HG03159 (cell line): ENCODE measurements around the gene PSMA7.

Experiments used
- ATAC-seq: cut with Tn5 transposase; IDR thresholded peaks from one replicate; pipeline ENCODE4 v1.9.1; 2021; ENCODE audit warnings: mild to moderate bottlenecking, moderate library complexity; ENCODE audit not compliant: unreplicated experiment

Gene PSMA7

GRCh38 chr20:62097881-62098407 lies 45.2 kb downstream of the PSMA7 start:
- ATAC-seq: no peak

GRCh38 chr20:62096421-62097380 lies 46.5 kb downstream of the PSMA7 start:
- ATAC-seq: no peak

GRCh38 chr20:62089393-62089792 lies 53.8 kb downstream of the PSMA7 start:
- no peak for ATAC-seq

GRCh38 chr20:62088258-62089127 lies 54.7 kb downstream of the PSMA7 start:
- ATAC-seq: no peak

- ATAC-seq: no peak
Observed at GRCh38 chr20:62087632-62088031, 55.6 kb downstream of the PSMA7 start.

GRCh38 chr20:62087227-62087626 lies 56.0 kb downstream of the PSMA7 start:
- ATAC-seq: no peak
